VCaP (cell line): ENCODE data around the gene ANKRD55.
"Not testable (repeated sequence)": the region's sequence is repeated elsewhere in the genome, so short reads cannot be mapped to it uniquely, and the experiment has no call there.

Experiments used
- H3K27ac ChIP-seq: fragments of 450-650 bp; 2 replicates; pipeline ENCODE4 v1.5.1; 2017
- CTCF ChIP-seq: fragments of 450-650 bp; conservative IDR thresholded peaks from 2 replicates; pipeline ENCODE4 v1.5.1; 2017; ENCODE audit warnings: mild to moderate bottlenecking, moderate library complexity

The ANKRD55 gene

GRCh38 chr5:56102889-56103288, 130.2 kb downstream of the ANKRD55 start:
- no peak overlapping the region for H3K27ac ChIP-seq
- no peak for TF ChIP-seq CTCF

- H3K27ac ChIP-seq, result not testable (repeated sequence)
Measured at GRCh38 chr5:56102207-56102606, 130.9 kb downstream of the ANKRD55 start.

- no peak for TF ChIP-seq CTCF
- H3K27ac ChIP-seq, result no peak overlapping the region; the same call in 1 of the 2 replicates
Measured at GRCh38 chr5:56101180-56101579, 131.9 kb downstream of the ANKRD55 start.

GRCh38 chr5:56100439-56101176, 132.5 kb downstream of the ANKRD55 start:
- H3K27ac ChIP-seq, result peak overlapping the region; percentile 81; the same call in 1 of the 2 replicates
- TF ChIP-seq CTCF, result no peak

- TF ChIP-seq CTCF, result no peak
Measured at GRCh38 chr5:56099346-56099745, 133.8 kb downstream of the ANKRD55 start.

GRCh38 chr5:56097055-56097454, 136.1 kb downstream of the ANKRD55 start:
- peak overlapping the region; percentile 81 for H3K27ac ChIP-seq

More at GRCh38 chr5:56099346-56099745, 133.8 kb downstream of the ANKRD55 start:
- peak overlapping the region; percentile 81 for H3K27ac ChIP-seq

GRCh38 chr5:56095579-56096102, 137.5 kb downstream of the ANKRD55 start:
- H3K27ac ChIP-seq, result no peak overlapping the region
- TF ChIP-seq CTCF, result no peak

More at GRCh38 chr5:56097055-56097454, 136.1 kb downstream of the ANKRD55 start:
- no peak for TF ChIP-seq CTCF
